ENCODE measurements around the gene NOD2. TPM values are rescaled to one million over a fixed set of nuclear protein-coding genes. Genes with fewer than 3 reads are reported as not detected.

The NOD2 gene
- total RNA-seq, 1 experiment from 2014 or later: not detected

DNA sequence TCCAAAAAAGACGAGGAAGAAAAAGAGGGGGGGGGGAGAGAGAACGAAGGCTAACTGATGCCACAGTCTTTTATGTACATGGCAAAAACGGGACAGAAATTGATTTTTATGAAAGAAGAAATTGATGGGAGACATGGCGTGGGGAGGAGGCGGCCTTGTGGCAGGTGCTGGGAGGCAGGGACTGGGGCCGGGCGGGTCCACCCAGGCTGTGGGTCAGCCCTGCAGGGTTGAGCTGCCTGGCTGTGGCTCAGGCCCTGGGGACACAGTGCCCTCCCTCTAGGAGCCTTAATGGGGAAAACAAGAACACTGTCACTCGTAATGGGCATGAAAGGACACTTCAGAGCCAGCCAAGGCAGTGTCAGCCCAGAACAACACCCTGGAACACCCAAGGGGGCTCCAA lies 47.1 kb upstream of the NOD2 start:
- intact Hi-C loops (cut with micrococcal nuclease; ENCODE audit: unreplicated experiment): no loop called here
- no peak overlapping the region for H3K27ac ChIP-seq (ENCODE audit: low read length)
- DNase-seq (ENCODE audit: low read depth, low spot score) (no peak), ATAC-seq (no peak)
- no TSS peak for BruUV-seq (replicated peaks)
- H3K4me1 ChIP-seq (ENCODE audit: control insufficient read depth, insufficient read depth, low read length): no peaks in the 10 kb centered on the region
- TF ChIP-seq TCF7L2 (IDR thresholded peaks at IDR 0.05; ENCODE audit: low read depth, low read length) (no peak), SIN3A (IDR thresholded peaks at IDR 0.05; ENCODE audit: borderline replicate concordance, insufficient read depth, low read depth, low read length) (no peak), POLR2AphosphoS5 (IDR thresholded peaks at IDR 0.05; ENCODE audit: low read depth, low read length) (no peak)
- TF ChIP-seq, protein P1, sequence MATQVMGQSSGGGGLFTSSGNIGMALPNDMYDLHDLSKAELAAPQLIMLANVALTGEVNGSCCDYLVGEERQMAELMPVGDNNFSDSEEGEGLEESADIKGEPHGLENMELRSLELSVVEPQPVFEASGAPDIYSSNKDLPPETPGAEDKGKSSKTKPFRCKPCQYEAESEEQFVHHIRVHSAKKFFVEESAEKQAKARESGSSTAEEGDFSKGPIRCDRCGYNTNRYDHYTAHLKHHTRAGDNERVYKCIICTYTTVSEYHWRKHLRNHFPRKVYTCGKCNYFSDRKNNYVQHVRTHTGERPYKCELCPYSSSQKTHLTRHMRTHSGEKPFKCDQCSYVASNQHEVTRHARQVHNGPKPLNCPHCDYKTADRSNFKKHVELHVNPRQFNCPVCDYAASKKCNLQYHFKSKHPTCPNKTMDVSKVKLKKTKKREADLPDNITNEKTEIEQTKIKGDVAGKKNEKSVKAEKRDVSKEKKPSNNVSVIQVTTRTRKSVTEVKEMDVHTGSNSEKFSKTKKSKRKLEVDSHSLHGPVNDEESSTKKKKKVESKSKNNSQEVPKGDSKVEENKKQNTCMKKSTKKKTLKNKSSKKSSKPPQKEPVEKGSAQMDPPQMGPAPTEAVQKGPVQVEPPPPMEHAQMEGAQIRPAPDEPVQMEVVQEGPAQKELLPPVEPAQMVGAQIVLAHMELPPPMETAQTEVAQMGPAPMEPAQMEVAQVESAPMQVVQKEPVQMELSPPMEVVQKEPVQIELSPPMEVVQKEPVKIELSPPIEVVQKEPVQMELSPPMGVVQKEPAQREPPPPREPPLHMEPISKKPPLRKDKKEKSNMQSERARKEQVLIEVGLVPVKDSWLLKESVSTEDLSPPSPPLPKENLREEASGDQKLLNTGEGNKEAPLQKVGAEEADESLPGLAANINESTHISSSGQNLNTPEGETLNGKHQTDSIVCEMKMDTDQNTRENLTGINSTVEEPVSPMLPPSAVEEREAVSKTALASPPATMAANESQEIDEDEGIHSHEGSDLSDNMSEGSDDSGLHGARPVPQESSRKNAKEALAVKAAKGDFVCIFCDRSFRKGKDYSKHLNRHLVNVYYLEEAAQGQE (IDR thresholded peaks at IDR 0.05; ENCODE audit: insufficient read depth in 1 of 2, low read depth in 2 of 2, low read length in 1 of 2): no peak
- TF ChIP-seq, protein P2, sequence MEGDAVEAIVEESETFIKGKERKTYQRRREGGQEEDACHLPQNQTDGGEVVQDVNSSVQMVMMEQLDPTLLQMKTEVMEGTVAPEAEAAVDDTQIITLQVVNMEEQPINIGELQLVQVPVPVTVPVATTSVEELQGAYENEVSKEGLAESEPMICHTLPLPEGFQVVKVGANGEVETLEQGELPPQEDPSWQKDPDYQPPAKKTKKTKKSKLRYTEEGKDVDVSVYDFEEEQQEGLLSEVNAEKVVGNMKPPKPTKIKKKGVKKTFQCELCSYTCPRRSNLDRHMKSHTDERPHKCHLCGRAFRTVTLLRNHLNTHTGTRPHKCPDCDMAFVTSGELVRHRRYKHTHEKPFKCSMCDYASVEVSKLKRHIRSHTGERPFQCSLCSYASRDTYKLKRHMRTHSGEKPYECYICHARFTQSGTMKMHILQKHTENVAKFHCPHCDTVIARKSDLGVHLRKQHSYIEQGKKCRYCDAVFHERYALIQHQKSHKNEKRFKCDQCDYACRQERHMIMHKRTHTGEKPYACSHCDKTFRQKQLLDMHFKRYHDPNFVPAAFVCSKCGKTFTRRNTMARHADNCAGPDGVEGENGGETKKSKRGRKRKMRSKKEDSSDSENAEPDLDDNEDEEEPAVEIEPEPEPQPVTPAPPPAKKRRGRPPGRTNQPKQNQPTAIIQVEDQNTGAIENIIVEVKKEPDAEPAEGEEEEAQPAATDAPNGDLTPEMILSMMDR (IDR thresholded peaks at IDR 0.05): no peak
- no peaks in the 10 kb centered on the region for H3K36me3 ChIP-seq (ENCODE audit: control insufficient read depth, insufficient read depth, low read length)
- in situ Hi-C loops (cut with HindIII; ENCODE audit: low pct_unique_long_range_greater_than_20kb, low sequenced_read_pairs): no loop called here
- H3K9me3 ChIP-seq (ENCODE audit: control insufficient read depth, insufficient read depth, low read depth, low read length): no peaks in the 10 kb centered on the region
- POLR2A ChIA-PET: no interaction called here
- H3K4me3 ChIP-seq (ENCODE audit: low read depth in 2 of 2, low read length in 2 of 2): no peak overlapping the region
- CTCF ChIA-PET: no interaction called here
- H3K27me3 ChIP-seq (ENCODE audit: control insufficient read depth, insufficient read depth, low read length): peaks cover 2% of the 10 kb centered on the region

- ATAC-seq (no peak), DNase-seq (ENCODE audit: low read depth, low spot score) (no peak)
- H3K36me3 ChIP-seq (ENCODE audit: control insufficient read depth, insufficient read depth, low read length): no peaks in the 10 kb centered on the region
- in situ Hi-C loops (cut with HindIII; ENCODE audit: low pct_unique_long_range_greater_than_20kb, low sequenced_read_pairs): no loop called here
- intact Hi-C loops (cut with micrococcal nuclease; ENCODE audit: unreplicated experiment): no loop called here
- ChIA-PET POLR2A (no interaction called here), CTCF (no interaction called here)
- no TSS peak for BruUV-seq (replicated peaks)
- H3K27ac ChIP-seq (ENCODE audit: low read length): no peak overlapping the region
- H3K9me3 ChIP-seq (ENCODE audit: control insufficient read depth, insufficient read depth, low read depth, low read length): no peaks in the 10 kb centered on the region
- no peaks in the 10 kb centered on the region for H3K4me1 ChIP-seq (ENCODE audit: control insufficient read depth, insufficient read depth, low read length)
- no peaks in the 10 kb centered on the region; the same call in 1 of the 2 replicates for H3K27me3 ChIP-seq (ENCODE audit: control insufficient read depth, insufficient read depth, low read length)
- TF ChIP-seq, protein P1 (IDR thresholded peaks at IDR 0.05; ENCODE audit: insufficient read depth in 1 of 2, low read depth in 2 of 2, low read length in 1 of 2): no peak
- TF ChIP-seq SIN3A (IDR thresholded peaks at IDR 0.05; ENCODE audit: borderline replicate concordance, insufficient read depth, low read depth, low read length): no peak
- no peak for TF ChIP-seq TCF7L2 (IDR thresholded peaks at IDR 0.05; ENCODE audit: low read depth, low read length)
- no peak for TF ChIP-seq POLR2AphosphoS5 (IDR thresholded peaks at IDR 0.05; ENCODE audit: low read depth, low read length)
- TF ChIP-seq, protein P2 (IDR thresholded peaks at IDR 0.05): no peak
- no peak overlapping the region for H3K4me3 ChIP-seq (ENCODE audit: low read depth in 2 of 2, low read length in 2 of 2)
These were observed 41.5 kb upstream of the NOD2 start for GRCh38 chr16:50651835-50652438.

All from Panc1 (cell line).